Activated naive CD4-positive, alpha-beta T cell treated with anti-CD3 and anti-CD28 coated beads, Interleukin-2, amount 10 ng/mL, durations not matched to agents 7 days and 5 days (primary cell): Measurements from ENCODE around the gene GH2.
"Not testable (repeated sequence)": the region's sequence is repeated elsewhere in the genome, so short reads cannot be mapped to it uniquely, and the experiment has no call there.

Source experiments
- CTCF ChIA-PET: fragments of 350-600 bp; sonication (Branson Sonifier 250); formaldehyde crosslinking; loops from one replicate; lab custom pipeline; 2021; ENCODE audit warnings: antibody characterized with exemption; lab: Charles Lee
- DNase-seq: peaks from one replicate; pipeline ENCODE4 v3.0.0-alpha.2; 2020
- H3K27ac Mint-ChIP-seq: one replicate; pipeline ENCODE4 v1.8.0; 2021; ENCODE audit warnings: mild to moderate bottlenecking, moderate library complexity, mixed read lengths
- H3K27me3 Mint-ChIP-seq: one replicate; pipeline ENCODE4 v1.8.0; 2021; ENCODE audit warnings: mild to moderate bottlenecking, mixed read lengths
- H3K36me3 Mint-ChIP-seq: one replicate; pipeline ENCODE4 v1.8.0; 2021; ENCODE audit warnings: mixed read lengths
- H3K4me1 Mint-ChIP-seq: one replicate; pipeline ENCODE4 v1.8.0; 2021; ENCODE audit warnings: mixed read lengths
- H3K4me3 Mint-ChIP-seq: one replicate; pipeline ENCODE4 v1.8.0; 2021; ENCODE audit warnings: mild to moderate bottlenecking, moderate library complexity, mixed read lengths
- H3K9me3 Mint-ChIP-seq: one replicate; pipeline ENCODE4 v1.8.0; 2021; ENCODE audit warnings: mixed read lengths

GH2 gene

GRCh38 chr17:63881935-63882601 is at the start of gene GH2:
Gene GH2, minus strand, starts transcription at chr17:63881944. Its CDS starts 143 bp downstream, at chr17:63881801.
- no peaks in the 10 kb centered on the region for H3K36me3 Mint-ChIP-seq
- no peaks in the 10 kb centered on the region for H3K9me3 Mint-ChIP-seq
- peaks cover 54% of the 10 kb centered on the region for H3K27me3 Mint-ChIP-seq
- CTCF ChIA-PET = interaction anchor here (0.8 to 2.4 kb wide), 4 partner anchors 17 to 33 kb away, joined by 3 to 8 read pairs (median 4); no protein-coding TSS in a partner anchor
- H3K27ac Mint-ChIP-seq = no peak within 1 kb of the TSS
- H3K4me3 Mint-ChIP-seq = no peak within 1 kb of the TSS
- no peaks in the 10 kb centered on the region for H3K4me1 Mint-ChIP-seq
- DNase-seq = peak; percentile 77

GRCh38 chr17:63930951-63931575 is 49.3 kb upstream of the GH2 start:
- peaks cover 31% of the 10 kb centered on the region for H3K4me1 Mint-ChIP-seq
- CTCF ChIA-PET = interaction anchor here (1.0 to 5.9 kb wide), 10 partner anchors 9 to 202 kb away, joined by 3 to 39 read pairs (median 6); partner anchors contain the start of genes CSHL1, GH1 and ICAM2
- peak; percentile 82 for DNase-seq
- peaks cover 11% of the 10 kb centered on the region for H3K36me3 Mint-ChIP-seq
- H3K4me3 Mint-ChIP-seq = peak overlapping the region; percentile 93
- H3K9me3 Mint-ChIP-seq = no peaks in the 10 kb centered on the region
- peak overlapping the region; percentile 84 for H3K27ac Mint-ChIP-seq
- H3K27me3 Mint-ChIP-seq = peaks cover 35% of the 10 kb centered on the region

GRCh38 chr17:63929860-63930766 is 48.4 kb upstream of the GH2 start:
- Mint-ChIP-seq H3K4me3 (peak overlapping the region; percentile 93), H3K4me1 (peaks cover 30% of the 10 kb centered on the region), H3K27ac (peak overlapping the region; percentile 74), H3K36me3 (peaks cover 11% of the 10 kb centered on the region), H3K9me3 (no peaks in the 10 kb centered on the region), H3K27me3 (peaks cover 32% of the 10 kb centered on the region)
- DNase-seq = no peak
- CTCF ChIA-PET = interaction anchor here (0.9 to 5.9 kb wide), 6 partner anchors 11 to 203 kb away, joined by 4 to 39 read pairs (median 12); partner anchors contain the start of genes GH1 and ICAM2

- Mint-ChIP-seq H3K27me3 (peaks cover 29% of the 10 kb centered on the region), H3K4me3 (no peak overlapping the region), H3K4me1 (peaks cover 30% of the 10 kb centered on the region), H3K9me3 (no peaks in the 10 kb centered on the region), H3K36me3 (peaks cover 11% of the 10 kb centered on the region), H3K27ac (peak overlapping the region; percentile 69)
- CTCF ChIA-PET = interaction anchor here (0.9 to 5.9 kb wide), 8 partner anchors 10 to 97 kb away, joined by 3 to 39 read pairs (median 6); partner anchors contain the start of genes GH1 and ICAM2
- no peak for DNase-seq
These were observed 47.4 kb upstream of the GH2 start for GRCh38 chr17:63928966-63929695.

GRCh38 chr17:63928172-63928666 is 46.5 kb upstream of the GH2 start:
- CTCF ChIA-PET = interaction anchor here (1.1 to 4.3 kb wide), 6 partner anchors 9 to 100 kb away, joined by 3 to 27 read pairs (median 5); partner anchors contain the start of gene GH1
- peaks cover 20% of the 10 kb centered on the region for H3K27me3 Mint-ChIP-seq
- H3K9me3 Mint-ChIP-seq = no peaks in the 10 kb centered on the region
- DNase-seq = no peak
- H3K4me1 Mint-ChIP-seq = peaks cover 29% of the 10 kb centered on the region
- no peak overlapping the region for H3K27ac Mint-ChIP-seq
- H3K4me3 Mint-ChIP-seq = no peak overlapping the region
- peaks cover 11% of the 10 kb centered on the region for H3K36me3 Mint-ChIP-seq

GRCh38 chr17:63927464-63928171 is 45.9 kb upstream of the GH2 start:
- no peak overlapping the region for H3K4me3 Mint-ChIP-seq

GRCh38 chr17:63926164-63926563 is 44.4 kb upstream of the GH2 start:
- CTCF ChIA-PET = interaction anchor here (3.9 kb wide), 1 partner anchor 20 kb away, joined by 17 read pairs; no protein-coding TSS in a partner anchor
- Mint-ChIP-seq H3K27me3 (peaks cover 20% of the 10 kb centered on the region), H3K4me3 (no peak overlapping the region), H3K9me3 (no peaks in the 10 kb centered on the region), H3K27ac (no peak overlapping the region), H3K4me1 (peaks cover 11% of the 10 kb centered on the region), H3K36me3 (peaks cover 9% of the 10 kb centered on the region)
- DNase-seq = no peak

More at GRCh38 chr17:63927464-63928171, 45.9 kb upstream of the GH2 start:
- peaks cover 11% of the 10 kb centered on the region for H3K36me3 Mint-ChIP-seq
- H3K27ac Mint-ChIP-seq = no peak overlapping the region
- H3K27me3 Mint-ChIP-seq = peaks cover 14% of the 10 kb centered on the region
- H3K4me1 Mint-ChIP-seq = peaks cover 23% of the 10 kb centered on the region
- H3K9me3 Mint-ChIP-seq = no peaks in the 10 kb centered on the region
- CTCF ChIA-PET = interaction anchor here (1.1 to 4.3 kb wide), 6 partner anchors 9 to 101 kb away, joined by 3 to 27 read pairs (median 5); partner anchors contain the start of gene GH1
- DNase-seq = no peak

- peaks cover 6% of the 10 kb centered on the region for H3K4me1 Mint-ChIP-seq
- H3K27ac Mint-ChIP-seq = no peak overlapping the region
- no peaks in the 10 kb centered on the region for H3K9me3 Mint-ChIP-seq
- H3K36me3 Mint-ChIP-seq = peaks cover 5% of the 10 kb centered on the region
- no peak overlapping the region for H3K4me3 Mint-ChIP-seq
- CTCF ChIA-PET = interaction anchor here (0.6 to 3.9 kb wide), 3 partner anchors 20 to 59 kb away, joined by 3 to 17 read pairs (median 4); no protein-coding TSS in a partner anchor
- no peak for DNase-seq
- peaks cover 26% of the 10 kb centered on the region for H3K27me3 Mint-ChIP-seq
These were observed 43.9 kb upstream of the GH2 start for GRCh38 chr17:63925615-63926014.

- H3K9me3 Mint-ChIP-seq, H3K36me3 Mint-ChIP-seq, H3K27ac Mint-ChIP-seq, H3K4me1 Mint-ChIP-seq, H3K4me3 Mint-ChIP-seq, DNase-seq: not testable (repeated sequence)
- CTCF ChIA-PET = interaction anchor here (0.9 to 1.2 kb wide), 3 partner anchors 10 to 108 kb away, joined by 3 read pairs; no protein-coding TSS in a partner anchor
- peaks cover 56% of the 10 kb centered on the region for H3K27me3 Mint-ChIP-seq
These were observed 40.7 kb upstream of the GH2 start for GRCh38 chr17:63922402-63922801.

GRCh38 chr17:63920779-63921178 is 39.0 kb upstream of the GH2 start:
- not testable (repeated sequence) for H3K9me3 Mint-ChIP-seq, H3K4me1 Mint-ChIP-seq, H3K4me3 Mint-ChIP-seq, H3K27ac Mint-ChIP-seq, H3K36me3 Mint-ChIP-seq, DNase-seq
- CTCF ChIA-PET = interaction anchor here (0.6 to 4.0 kb wide), 10 partner anchors 9 to 104 kb away, joined by 3 to 83 read pairs (median 18); partner anchors contain the start of genes ICAM2 and PRR29
- peaks cover 64% of the 10 kb centered on the region for H3K27me3 Mint-ChIP-seq

- not testable (repeated sequence) for H3K36me3 Mint-ChIP-seq, H3K9me3 Mint-ChIP-seq, H3K4me3 Mint-ChIP-seq, H3K4me1 Mint-ChIP-seq, DNase-seq, H3K27ac Mint-ChIP-seq
- H3K27me3 Mint-ChIP-seq = peaks cover 62% of the 10 kb centered on the region
- CTCF ChIA-PET = interaction anchor here (0.6 to 4.0 kb wide), 34 partner anchors 8 to 360 kb away, joined by 3 to 83 read pairs (median 7); partner anchors contain the start of genes CD79B, ICAM2 and PRR29
These were observed 38.3 kb upstream of the GH2 start for GRCh38 chr17:63920050-63920449.

GRCh38 chr17:63919311-63919723 is 37.6 kb upstream of the GH2 start:
- H3K36me3 Mint-ChIP-seq = no peaks in the 10 kb centered on the region
- CTCF ChIA-PET = interaction anchor here (0.6 to 4.0 kb wide), 39 partner anchors 7 to 362 kb away, joined by 3 to 83 read pairs (median 6); partner anchors contain the start of genes CD79B, ICAM2 and PRR29
- peak; percentile 83 for DNase-seq
- peaks cover 61% of the 10 kb centered on the region for H3K27me3 Mint-ChIP-seq
- no peak overlapping the region for H3K4me3 Mint-ChIP-seq
- H3K4me1 Mint-ChIP-seq = peaks cover 9% of the 10 kb centered on the region
- no peak overlapping the region for H3K27ac Mint-ChIP-seq
- H3K9me3 Mint-ChIP-seq = no peaks in the 10 kb centered on the region
